Stimulated activated CD4-positive, alpha-beta T cell treated with anti-CD3 and anti-CD28 coated beads, Interleukin-12 subunit alpha, Interleukin-12 subunit beta, amount 100 ng/mL, for 24 hours (primary cell): ENCODE data around the gene TMEM244.
"Not testable (repeated sequence)": the region's sequence is repeated elsewhere in the genome, so short reads cannot be mapped to it uniquely, and the experiment has no call there.

Experiments
- DNase-seq, 2 experiments: peaks; one replicate each; pipeline ENCODE4 v3.0.0-alpha.2; 2020; ENCODE audit warnings: low read depth in 2 of 2

TMEM244 gene, protein sequence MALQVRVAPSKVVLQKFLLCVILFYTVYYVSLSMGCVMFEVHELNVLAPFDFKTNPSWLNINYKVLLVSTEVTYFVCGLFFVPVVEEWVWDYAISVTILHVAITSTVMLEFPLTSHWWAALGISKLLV

DNA sequence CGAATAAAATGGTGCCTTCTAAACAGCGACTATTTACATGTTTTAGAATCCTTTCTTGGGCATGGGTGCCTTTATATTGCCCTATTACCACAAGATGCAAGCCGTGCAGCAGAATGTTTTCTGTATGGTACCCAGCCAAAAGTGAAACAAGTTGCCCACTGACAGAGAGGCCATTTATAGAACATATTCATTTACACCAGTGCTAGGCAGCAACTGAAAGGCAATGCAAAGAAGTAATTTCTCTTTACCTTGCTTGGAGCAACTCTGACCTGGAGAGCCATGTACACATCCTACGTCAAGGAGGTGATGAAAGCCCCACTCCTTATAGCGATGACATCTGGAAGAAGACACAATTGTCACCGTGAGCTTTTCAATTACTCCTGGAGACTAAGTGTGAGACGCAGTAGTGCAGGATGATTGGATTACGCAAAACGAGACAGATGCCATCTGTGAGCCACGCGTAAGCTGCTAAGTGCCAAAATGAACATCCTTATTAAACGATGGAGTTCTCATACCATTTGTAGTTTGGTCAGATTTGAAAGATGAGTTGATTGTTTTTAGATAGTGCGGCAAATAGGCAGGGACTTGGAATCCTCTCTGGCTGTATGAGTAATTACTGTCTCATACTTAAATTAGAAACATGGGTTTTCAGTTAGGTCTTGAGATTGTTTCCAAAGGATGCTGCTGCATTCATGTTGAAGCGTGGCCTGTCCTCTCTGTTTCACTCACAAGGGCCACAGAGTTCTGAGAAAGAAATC lies at the start of gene TMEM244:
Gene TMEM244 (minus strand): TSS at position 408 of the 758 bp plus-strand sequence. CDS start 127 bp downstream, at position 281.
- no peak for DNase-seq

DNA sequence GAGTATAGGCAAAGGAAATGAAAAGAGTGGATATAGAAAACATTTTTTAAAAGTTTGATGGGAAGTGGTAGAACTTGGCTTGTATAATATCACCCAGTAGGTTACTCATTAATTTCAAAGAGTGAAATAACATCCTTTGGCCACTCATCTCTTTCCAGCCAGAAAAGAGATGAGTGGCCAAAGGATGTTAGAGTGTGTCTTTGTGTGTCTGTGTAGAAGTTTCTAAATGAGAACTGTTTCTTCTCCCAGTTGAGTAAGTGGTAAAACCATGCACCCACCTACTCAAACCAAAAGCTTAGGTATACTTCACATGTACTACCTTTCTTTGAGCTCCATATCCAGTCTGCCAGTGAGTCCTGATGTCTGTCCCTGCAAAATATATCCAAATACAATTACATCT lies 47.7 kb upstream of the TMEM244 start:
- no peak for DNase-seq

DNA sequence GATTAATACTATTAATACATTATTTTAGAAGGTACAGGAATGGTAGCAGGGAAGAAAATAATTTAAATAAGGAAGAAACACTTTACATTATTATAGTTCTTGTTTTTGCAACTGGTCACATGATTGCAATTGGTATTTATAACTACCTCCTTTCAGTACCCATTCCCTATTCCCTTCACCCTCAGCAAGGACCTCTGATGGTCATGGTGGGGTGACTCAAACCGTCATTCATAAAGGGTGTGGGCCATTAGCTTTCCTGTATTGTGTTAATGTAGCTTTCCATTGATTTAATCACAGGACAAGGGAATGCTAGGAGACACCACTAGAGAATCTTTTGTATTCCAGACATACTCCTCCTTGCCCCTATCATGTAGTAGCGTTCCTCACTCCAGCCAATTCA lies 47.2 kb upstream of the TMEM244 start:
- no peak for DNase-seq

DNA sequence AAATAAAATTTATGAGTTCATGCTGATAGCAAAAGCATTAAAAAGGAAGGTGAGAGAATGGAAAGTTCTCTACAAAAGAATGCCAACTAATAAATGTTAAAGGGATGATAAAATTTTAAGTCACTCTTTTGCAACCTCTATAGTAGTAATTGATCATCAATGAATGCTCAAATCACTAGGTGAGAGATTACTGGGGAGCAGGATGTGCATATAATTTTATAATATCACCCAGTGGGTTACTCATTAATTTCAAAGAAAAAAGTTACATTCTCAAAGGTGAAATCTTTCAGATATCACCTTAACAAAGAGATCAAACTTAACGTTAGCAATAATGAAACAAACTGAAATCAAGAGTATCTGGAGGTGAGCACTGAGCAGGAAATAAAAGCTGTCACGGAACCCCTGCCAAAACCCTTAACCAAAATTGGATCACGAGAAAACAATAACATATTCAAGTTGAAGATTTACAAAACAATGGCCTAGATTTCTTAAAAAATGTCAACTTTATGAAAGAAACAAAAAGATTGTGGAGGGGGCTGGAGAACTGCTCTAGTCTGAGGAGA lies 45.5 kb upstream of the TMEM244 start:
- no peak for DNase-seq

DNA sequence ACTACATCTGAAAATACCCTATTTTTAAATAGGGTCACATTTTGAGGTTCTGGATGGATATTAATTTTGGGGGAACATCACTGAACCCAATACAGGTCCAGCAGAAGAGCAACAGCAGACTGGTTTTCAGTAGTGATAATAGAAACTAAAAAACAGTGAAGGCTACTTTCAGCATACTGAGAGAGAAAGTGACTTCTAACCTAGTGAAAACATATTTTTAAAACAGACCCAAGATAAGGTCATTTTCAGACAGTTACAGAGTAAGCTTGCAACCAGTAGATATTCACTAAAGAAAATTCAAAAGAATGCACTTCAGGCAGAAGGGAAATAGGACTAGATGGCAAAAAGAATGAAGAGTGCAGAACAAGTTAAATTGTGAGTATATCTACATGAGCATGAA lies 42.0 kb upstream of the TMEM244 start:
- no peak for DNase-seq

DNA sequence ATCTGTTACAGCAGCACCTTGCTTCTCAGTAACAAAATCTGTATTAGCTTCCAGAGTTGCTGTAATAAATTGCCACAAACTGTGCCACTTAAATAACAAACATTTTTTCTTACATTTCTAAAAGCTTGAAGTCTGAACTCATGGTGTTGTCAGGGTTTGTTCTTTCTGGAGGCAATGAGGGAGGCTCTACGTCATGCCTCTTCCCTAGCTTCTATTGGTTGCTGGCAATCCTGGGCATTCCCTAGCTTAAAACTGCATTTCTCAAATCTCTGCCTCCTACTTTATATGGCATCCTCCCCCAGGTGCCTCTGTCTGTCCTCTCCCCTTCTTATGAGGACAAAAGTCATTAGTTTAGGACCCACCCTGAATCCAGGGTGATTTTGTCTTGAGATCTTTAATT lies 41.6 kb upstream of the TMEM244 start:
- no peak for DNase-seq

DNA sequence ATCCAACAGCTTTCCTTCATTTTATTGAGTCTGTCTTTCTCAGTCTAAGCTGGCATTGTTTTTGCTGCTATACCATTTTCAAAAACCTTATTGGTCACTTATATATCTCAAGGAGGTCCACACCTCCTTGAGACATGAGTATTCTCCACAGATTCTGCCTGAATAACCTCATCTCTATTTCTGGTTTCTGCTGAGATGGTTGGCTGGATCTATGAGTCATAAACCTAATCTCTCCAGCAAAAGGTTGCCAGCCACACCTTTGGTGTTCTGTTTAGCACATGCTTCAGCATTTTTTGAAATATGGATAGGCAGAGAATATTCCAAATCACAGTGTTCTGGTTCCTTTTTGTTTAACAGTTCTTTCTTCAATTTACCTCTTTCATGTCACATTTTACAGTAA lies 40.8 kb upstream of the TMEM244 start:
- DNase-seq, result no peak

DNA sequence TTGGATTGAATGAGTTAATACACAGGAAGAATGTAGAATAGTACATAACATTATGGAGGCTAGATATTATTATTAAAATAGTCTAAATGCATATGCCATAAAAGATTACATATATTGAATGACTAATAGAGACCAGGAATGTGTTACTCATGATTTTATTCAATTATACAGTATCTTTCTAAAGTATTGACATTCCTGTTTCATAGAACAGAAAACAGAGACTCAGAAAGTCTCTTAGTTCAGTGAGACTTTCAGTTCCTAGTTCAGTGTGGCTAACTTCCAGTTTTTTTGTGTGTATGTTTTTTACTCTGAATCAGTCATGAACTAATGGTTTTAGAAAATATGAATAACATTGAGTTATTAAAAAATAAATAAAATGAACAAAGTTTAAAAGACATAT lies 34.6 kb upstream of the TMEM244 start:
- no peak for DNase-seq

DNA sequence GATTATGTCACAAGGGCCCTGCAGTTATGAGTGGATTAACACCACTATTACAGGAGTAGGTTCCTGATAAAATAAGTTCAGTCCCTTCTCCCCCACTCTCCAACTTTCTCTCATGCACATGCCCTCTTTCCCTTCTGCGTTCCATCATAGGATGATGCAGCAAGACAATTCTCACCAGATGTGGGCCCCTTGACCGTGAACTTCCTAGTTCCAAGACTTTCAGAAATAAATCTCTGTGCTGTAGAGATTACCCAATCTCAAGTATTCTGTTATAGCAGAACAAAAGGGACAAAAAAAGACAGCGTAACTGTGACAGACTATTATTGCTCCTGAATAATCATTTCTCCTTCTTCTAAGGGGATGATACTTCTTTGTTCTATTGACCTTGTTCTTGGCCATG lies 33.8 kb upstream of the TMEM244 start:
- no peak for DNase-seq

DNA sequence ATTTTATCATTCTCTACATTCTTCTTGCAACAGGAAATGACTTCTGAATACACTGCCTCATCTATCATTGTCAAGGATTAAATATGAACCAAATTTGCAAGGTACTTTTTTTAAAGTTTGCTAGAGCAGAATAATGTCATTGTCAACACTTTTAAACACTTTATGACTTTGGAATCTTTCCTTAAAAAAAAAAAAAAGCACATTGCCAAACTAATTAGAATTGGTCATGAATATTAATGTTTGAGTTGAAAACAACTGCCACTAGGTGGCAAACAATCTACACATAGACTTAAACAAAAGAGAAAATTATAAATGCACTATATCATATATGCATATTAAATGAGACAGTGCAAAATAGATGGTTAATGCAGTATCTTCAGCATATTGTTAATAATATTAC lies 32.5 kb upstream of the TMEM244 start:
- DNase-seq, result no peak

DNA sequence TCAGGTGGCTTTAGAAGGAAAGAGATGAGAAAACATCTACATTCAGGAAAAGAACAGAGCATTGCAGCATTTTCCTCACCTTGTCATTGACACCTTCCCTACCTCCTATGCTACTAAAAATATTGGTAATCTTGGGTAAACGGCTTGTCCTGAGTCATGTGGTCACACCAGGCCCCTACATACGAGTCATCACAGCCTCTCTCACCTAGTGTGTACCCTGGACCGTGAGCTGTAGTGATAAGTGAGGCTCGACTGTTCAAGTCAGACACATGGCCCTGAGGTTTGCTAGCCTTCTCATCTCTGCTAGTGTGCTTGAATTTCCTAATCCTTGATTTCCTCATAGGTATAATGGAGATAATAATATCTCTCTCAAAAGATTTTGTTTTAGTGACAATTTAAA lies 29.6 kb upstream of the TMEM244 start:
- no peak for DNase-seq

DNA sequence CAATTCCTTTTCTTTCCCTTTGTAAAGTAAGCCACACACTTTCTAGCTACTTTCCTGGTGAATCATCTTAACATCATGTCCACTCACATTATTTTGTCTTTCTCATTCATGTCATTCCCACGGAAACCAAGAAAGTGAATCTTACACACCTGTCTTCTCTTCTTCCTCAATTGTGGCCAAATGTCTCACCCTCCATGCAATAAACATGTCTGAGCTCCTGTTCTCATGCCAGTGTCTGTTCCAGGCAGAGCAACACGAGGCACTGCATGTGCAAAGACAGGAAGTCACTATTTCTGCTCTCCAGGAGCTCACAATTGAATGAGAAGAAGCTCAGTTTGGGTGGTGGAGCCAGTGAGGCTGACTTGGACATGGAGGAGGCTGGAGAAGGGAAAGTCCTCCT lies 29.0 kb upstream of the TMEM244 start:
- DNase-seq, result no peak

DNA sequence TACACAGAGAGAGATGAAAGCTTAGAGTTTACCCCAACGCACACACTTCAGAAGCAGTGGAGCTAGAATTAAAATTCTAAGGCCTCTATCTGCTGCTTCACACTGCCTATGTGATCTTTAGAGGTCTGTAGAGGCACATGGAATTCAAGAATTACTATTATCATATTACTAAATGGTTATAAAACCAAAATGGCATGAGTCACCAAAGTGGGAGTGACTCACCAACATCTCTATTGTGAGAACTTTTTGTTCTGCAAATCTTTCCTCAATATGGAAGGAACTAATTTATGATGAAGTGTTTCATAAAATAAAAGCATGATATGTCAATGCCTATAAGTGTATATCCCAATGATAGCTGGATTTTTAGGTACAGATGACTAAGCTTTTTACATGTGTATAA lies 28.5 kb upstream of the TMEM244 start:
- DNase-seq, result no peak

DNA sequence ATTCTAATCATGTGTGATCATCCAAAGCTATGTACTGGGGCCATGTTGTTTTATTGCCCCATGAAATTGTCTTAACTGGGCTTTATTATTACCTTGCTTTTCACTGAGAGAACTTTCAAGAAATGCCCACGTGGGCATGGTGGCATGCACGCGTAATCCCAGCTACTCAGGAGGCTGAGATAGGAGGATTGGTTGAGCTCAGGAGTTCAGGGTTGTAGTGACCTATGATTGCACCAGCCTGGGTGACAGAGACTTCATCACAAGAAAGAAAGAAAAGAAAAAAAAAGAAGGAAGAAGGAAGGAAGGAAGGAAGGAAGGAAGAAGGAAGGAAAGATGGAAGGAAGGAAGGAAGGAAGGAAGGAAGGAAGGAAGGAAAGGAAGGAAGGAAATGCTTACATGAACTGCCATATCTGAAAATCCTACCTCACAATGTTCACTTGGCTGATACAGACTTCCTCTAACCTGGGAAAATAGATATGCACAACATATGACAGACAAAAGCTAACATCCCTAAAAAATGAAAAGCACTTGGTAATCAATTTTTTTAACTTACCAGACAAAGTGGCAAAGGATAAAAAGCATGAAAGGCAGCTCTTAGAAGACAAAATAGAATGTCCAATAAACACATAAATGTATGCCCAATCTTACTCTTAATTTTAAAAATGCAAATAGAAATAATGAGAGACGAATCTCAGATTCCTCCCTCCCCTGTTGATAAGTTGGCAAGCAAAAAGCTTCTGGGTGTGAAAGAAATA lies 25.5 kb upstream of the TMEM244 start:
- DNase-seq, result no peak

DNA sequence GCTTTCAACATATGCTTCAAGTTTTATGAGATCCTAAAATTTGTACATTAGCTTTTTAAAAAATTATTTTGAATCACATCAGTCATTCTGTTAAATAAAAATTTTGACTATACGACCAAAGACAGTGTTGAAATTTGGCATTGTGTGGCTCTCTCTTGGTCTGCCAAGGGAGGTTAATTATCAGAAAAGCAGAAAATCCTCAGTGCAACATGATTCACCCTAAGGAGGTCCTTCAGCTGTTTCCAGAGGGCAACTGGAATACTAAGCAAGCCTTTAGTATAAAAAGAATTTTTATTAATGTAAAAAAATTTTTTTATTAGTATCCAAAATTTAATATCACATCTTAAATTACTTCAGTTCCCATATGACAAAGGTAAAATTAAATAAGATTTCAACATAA lies 23.1 kb upstream of the TMEM244 start:
- no peak for DNase-seq

DNA sequence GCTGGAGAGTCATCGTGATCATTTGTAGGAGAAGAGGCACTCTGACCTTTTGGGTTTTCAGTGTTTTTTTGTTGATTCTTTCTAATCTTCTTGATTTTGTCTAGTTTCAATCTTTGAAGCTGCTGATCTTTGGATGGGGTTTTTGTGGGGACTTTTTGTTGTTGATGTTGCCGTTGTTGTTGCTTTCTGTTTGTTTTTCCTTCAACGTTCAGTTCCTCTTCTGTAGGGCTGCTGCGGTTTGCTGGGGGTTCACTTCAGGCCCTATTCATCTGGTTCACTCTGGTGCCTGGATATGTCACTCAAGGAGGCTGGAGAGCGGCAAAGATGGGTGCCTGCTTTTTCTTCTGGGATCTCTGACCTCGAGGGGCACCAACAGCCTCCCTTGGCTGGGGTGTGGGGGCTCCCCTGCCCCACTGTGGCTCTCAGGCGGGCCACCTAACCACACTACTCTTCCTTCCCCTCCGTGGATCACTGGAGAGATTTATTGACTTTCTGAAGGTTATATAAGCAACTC lies 21.5 kb upstream of the TMEM244 start:
- DNase-seq, result no peak

DNA sequence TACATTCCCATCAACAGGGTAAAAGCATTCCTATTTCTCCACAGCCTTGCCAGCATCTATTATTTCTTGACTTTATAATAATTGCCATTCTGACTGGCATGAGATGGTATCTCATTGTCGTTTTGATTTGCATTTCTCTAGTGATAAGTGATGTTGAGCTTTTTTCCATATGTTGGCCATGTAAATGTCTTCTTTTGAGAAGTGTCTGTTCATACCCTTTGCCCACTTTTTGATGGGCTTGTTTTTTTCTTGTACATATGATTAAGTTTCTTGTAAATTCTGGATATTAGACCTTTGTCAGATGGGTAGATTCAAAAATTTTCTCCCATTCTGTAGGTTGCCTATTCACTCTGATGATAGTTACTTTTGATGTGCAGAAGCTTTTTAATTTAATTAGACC lies 16.8 kb upstream of the TMEM244 start:
- not testable (repeated sequence) for DNase-seq

DNA sequence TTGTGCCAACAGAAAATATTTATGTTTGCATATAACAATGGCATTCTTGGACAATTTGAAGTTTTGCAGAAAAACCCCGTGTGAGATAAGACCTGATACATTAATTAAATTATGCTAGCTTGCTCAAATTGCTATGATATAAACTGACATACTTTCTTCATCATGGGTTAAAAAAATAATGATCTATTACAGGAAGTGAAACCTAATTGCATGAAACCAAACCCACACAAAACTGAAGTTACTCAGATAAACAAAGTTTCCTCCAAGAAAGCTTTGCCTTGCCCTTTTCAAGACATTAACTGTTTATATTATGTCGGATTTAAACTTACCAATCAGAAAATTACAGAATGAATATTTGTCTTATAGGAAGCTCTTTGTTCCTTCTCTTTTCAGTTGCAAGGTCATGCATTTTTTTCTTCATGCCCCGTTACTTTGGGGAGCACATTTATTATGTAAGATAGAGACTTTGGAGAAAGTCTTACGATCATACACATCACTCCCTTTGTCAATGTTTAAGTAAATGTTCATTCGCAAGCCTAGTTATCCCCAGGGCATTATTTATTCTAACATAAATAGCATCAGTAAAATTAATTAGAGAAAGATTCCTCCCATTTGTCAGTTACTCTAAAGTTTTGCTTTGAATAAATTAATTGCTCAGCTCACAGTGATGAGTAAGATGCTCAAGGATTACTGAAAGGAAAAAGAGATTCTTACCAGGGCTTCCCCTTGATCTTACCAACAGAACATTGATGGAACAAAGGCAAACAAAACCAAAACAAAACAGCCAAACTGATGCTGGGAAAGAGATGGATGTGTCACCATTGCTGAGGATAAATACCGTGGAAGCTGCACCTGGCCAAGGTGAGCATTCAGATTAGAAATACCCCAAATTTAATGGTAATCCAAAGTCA lies 14.8 kb upstream of the TMEM244 start:
- DNase-seq, result no peak

DNA sequence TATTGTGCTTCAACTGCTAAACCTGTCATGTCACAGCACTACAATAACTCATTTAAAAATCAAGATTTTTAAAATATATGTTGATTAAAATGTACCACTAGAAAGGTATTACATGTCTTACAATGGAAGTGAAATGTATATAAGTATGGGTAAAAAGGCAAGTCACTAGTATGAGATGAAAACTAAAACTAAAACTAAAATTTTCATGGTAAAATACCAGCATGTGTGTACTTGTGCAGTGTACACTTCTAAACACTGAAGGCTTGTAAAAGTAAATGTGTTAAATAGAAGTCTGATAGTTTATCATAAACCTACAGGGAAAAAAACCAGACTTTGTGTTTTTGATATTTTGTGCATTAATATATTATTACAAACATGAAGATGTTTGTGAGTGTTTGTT lies 13.7 kb upstream of the TMEM244 start:
- DNase-seq, result no peak

DNA sequence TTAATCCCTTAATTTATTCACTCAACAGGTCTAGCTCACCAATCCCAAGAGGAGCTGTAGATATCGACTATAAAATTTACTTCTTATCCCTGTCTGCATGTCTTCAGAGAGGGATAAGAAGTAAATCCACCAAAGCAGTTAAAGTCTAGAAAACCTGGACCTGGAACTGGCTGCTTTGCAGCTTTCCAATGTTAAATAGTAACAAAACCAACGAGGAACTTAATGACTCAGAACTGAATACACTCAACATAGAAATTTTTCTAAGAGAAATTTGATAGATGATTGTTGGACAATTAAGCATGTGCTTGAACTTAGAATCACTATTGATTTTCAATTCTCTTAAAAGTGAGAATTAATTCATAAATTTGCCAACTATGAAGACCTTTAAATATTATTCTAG lies 11.5 kb upstream of the TMEM244 start:
- no peak for DNase-seq

DNA sequence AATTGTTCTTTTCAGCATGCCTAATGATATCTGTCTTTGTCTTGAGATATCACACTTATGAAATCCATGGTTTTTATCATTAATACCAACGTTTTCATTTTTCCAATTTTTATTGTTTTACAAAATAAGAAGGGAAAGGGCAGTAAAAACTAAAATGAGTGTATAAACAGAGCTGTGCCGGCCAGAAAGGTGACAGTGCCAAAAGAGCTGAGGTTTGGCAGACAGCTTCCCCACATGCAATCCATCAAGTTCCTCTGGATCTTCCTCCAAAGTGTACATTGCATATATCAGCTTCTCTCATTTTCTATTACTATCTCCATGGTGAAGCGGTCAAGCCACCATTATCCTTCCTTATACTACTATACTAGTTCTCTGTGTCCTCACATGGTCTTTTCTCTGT lies 10.1 kb upstream of the TMEM244 start:
- no peak for DNase-seq

DNA sequence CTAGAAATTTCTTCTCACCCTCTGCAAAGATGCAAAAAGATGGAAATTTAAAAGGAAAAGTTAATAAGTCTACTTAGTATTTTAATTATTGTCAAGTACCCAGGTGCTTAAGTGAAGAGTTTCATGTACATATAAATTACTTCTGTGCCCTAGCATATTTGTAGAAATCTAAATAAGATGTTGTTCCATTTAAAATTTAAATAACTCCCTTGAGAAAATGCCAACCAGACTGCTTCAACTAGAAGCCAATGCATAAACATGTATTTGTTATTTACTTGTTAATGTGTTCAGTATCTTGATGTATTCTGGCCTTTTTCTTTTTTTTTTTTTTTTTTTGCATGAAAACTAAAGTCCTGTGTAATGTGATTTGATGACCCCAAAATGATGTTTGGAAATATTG lies 6.3 kb upstream of the TMEM244 start:
- no peak for DNase-seq
